ENCODE results near the gene SLC9C2. TPM values are rescaled to one million over a fixed set of nuclear protein-coding genes. Genes with fewer than 3 reads are reported as not detected.

The SLC9C2 gene
- total RNA-seq, 4 donors from 2014 or later, result 0.21 TPM; not detected in 3

GRCh38 chr1:173532237-173532636 is 70.6 kb downstream of the SLC9C2 start:
- no peak for TF ChIP-seq EP300 (IDR thresholded peaks at IDR 0.05)
- no peak for TF ChIP-seq POLR2A (IDR thresholded peaks at IDR 0.05)
- no peak for TF ChIP-seq CTCF (IDR thresholded peaks at IDR 0.05)
- Histone ChIP-seq H3K27ac (peak overlapping the region in 2 of 4 donors; percentile 21 to 42), H3K4me3 (peak overlapping the region in 1 of 4 donors; percentile 15), H3K4me1 (peaks cover 0 to 21% (median 0%) of the 10 kb centered on the region in 4 donors), H3K36me3 (no peaks in the 10 kb centered on the region), H3K27me3 (no peaks in the 10 kb centered on the region), H3K9me3 (no peaks in the 10 kb centered on the region)
- DNase-seq (ENCODE audit: low spot score in 2 of 2), result no peak

- WGBS, 2 donors, result 38 to 39% methylated on average over 4 of the region's 4 CpGs
- no peaks in the 10 kb centered on the region for H3K27me3 ChIP-seq
- TF ChIP-seq CTCF (IDR thresholded peaks at IDR 0.05) (no peak), EP300 (IDR thresholded peaks at IDR 0.05) (no peak), POLR2A (IDR thresholded peaks at IDR 0.05) (no peak)
- peak overlapping the region in 1 of 4 donors; percentile 15 for H3K4me3 ChIP-seq
- DNase-seq (ENCODE audit: low spot score in 2 of 2), result no peak
- H3K36me3 ChIP-seq, result no peaks in the 10 kb centered on the region
- peak overlapping the region in 2 of 4 donors; percentile 21 to 54 for H3K27ac ChIP-seq
- H3K4me1 ChIP-seq, result peaks cover 0 to 28% (median 0%) of the 10 kb centered on the region in 4 donors
- H3K9me3 ChIP-seq, result no peaks in the 10 kb centered on the region
Measured at GRCh38 chr1:173530795-173531693, 71.8 kb downstream of the SLC9C2 start.

GRCh38 chr1:173529106-173529505 is 73.8 kb downstream of the SLC9C2 start:
- Histone ChIP-seq H3K27me3 (no peaks in the 10 kb centered on the region), H3K4me3 (no peak overlapping the region), H3K9me3 (no peaks in the 10 kb centered on the region), H3K4me1 (peaks cover 0 to 28% (median 0%) of the 10 kb centered on the region in 4 donors), H3K27ac (no peak overlapping the region), H3K36me3 (no peaks in the 10 kb centered on the region)
- no peak for DNase-seq (ENCODE audit: low spot score in 2 of 2)
- 71 to 72% methylated on average over 4 of the region's 4 CpGs for WGBS, 2 donors
- no peak for TF ChIP-seq POLR2A (IDR thresholded peaks at IDR 0.05)
- no peak for TF ChIP-seq CTCF (IDR thresholded peaks at IDR 0.05)
- no peak for TF ChIP-seq EP300 (IDR thresholded peaks at IDR 0.05)

- Histone ChIP-seq H3K9me3 (no peaks in the 10 kb centered on the region), H3K36me3 (no peaks in the 10 kb centered on the region), H3K4me1 (peaks cover 0 to 24% (median 0%) of the 10 kb centered on the region in 4 donors), H3K4me3 (no peak overlapping the region), H3K27me3 (no peaks in the 10 kb centered on the region), H3K27ac (peak overlapping the region in 1 of 4 donors; percentile 61)
- no peak for TF ChIP-seq CTCF (IDR thresholded peaks at IDR 0.05)
- TF ChIP-seq EP300 (IDR thresholded peaks at IDR 0.05), result peak; percentile 82 to 93
- no peak for TF ChIP-seq POLR2A (IDR thresholded peaks at IDR 0.05)
- DNase-seq (ENCODE audit: low spot score in 2 of 2), result peak; percentile 69 to 75
- 41 to 52% methylated on average over 3 of the region's 3 CpGs for whole genome bisulfite sequencing, 2 donors
Measured at GRCh38 chr1:173527151-173527826, 75.6 kb downstream of the SLC9C2 start.

- Histone ChIP-seq H3K9me3 (no peaks in the 10 kb centered on the region), H3K27ac (no peak overlapping the region), H3K4me3 (no peak overlapping the region), H3K36me3 (no peaks in the 10 kb centered on the region), H3K27me3 (no peaks in the 10 kb centered on the region), H3K4me1 (peaks cover 0 to 17% (median 0%) of the 10 kb centered on the region in 4 donors)
- TF ChIP-seq CTCF (IDR thresholded peaks at IDR 0.05) (no peak), POLR2A (IDR thresholded peaks at IDR 0.05) (no peak), EP300 (IDR thresholded peaks at IDR 0.05) (no peak)
- DNase-seq (ENCODE audit: low spot score in 2 of 2), result no peak
- 61 to 70% methylated on average over 1 of the region's 1 CpG for WGBS, 2 donors
Measured at GRCh38 chr1:173525926-173526325, 76.9 kb downstream of the SLC9C2 start.
